H1 (cell line): ENCODE data around the gene RABEP2. TPM values are rescaled to one million over a fixed set of nuclear protein-coding genes. Genes with fewer than 3 reads are reported as not detected.
"Not testable (repeated sequence)": the region's sequence is repeated elsewhere in the genome, so short reads cannot be mapped to it uniquely, and the experiment has no call there.

Source experiments
- CTCF ChIA-PET: fragments of 300-600 bp; sonication (Branson Sonifier 250); formaldehyde crosslinking; loops from one replicate; lab custom pipeline; 2021; ENCODE audit not compliant: partially characterized antibody; lab: Charles Lee
- POLR2A ChIA-PET: fragments of 300-600 bp; sonication (Branson Sonifier 250); formaldehyde crosslinking; loops from one replicate; lab custom pipeline; 2021; ENCODE audit warnings: inconsistent platforms; ENCODE audit not compliant: partially characterized antibody; lab: Charles Lee
- DNase-seq, 2 experiments: peaks; one replicate each; pipeline versions ENCODE4 v3.0.0 to v3.0.0-alpha.2; 2010 to 2022; ENCODE audit warnings: low spot score in 2 of 2, low read depth in 1 of 2, mixed read lengths in 1 of 2
- FAIRE-seq: peaks from 2 replicates; lab custom pipeline; 2011; peaks lifted over from hg19 to GRCh38; lab: Jason Lieb, UNC
- H2AFZ ChIP-seq: 2 replicates; pipeline ENCODE4 v1.8.1; 2012; ENCODE audit warnings: low read length, inconsistent platforms
- H2AK5ac ChIP-seq: 2 replicates; pipeline ENCODE4 v1.6.1; 2013; ENCODE audit warnings: low read depth, low read length
- H2BK120ac ChIP-seq: replicated peaks from 2 replicates; pipeline ENCODE3; 2013; ENCODE audit warnings: low read depth, low read length, inconsistent platforms
- H2BK12ac ChIP-seq: 2 replicates; pipeline ENCODE4 v1.6.1; 2013; ENCODE audit warnings: low read depth, low read length
- H2BK15ac ChIP-seq: 2 replicates; pipeline ENCODE4 v1.6.1; 2013; ENCODE audit warnings: low read length
- H2BK20ac ChIP-seq: 2 replicates; pipeline ENCODE4 v1.6.1; 2013; ENCODE audit warnings: low read length
- H2BK5ac ChIP-seq: 2 replicates; pipeline ENCODE4 v1.6.1; 2013; ENCODE audit warnings: low read depth, low read length
- H3K14ac ChIP-seq: 2 replicates; pipeline ENCODE4 v1.6.1; 2013; ENCODE audit warnings: inconsistent platforms; ENCODE audit not compliant: insufficient read length
- H3K18ac ChIP-seq: 2 replicates; pipeline ENCODE4 v1.6.1; 2013; ENCODE audit warnings: low read length; ENCODE audit errors: extremely low read depth
- H3K23ac ChIP-seq: 2 replicates; pipeline ENCODE4 v1.6.1; 2013; ENCODE audit warnings: inconsistent platforms; ENCODE audit not compliant: insufficient read length
- H3K23me2 ChIP-seq: 2 replicates; pipeline ENCODE4 v1.6.1; 2013; ENCODE audit warnings: low read depth, low read length
- H3K27ac ChIP-seq: 2 replicates; pipeline ENCODE4 v1.6.1; 2011; ENCODE audit warnings: low read depth, low read length, inconsistent platforms
- H3K27me3 ChIP-seq, 4 experiments: replicated peaks in 1 of 4; 1 replicate in 1 of 4; 2 replicates in 3 of 4; pipeline versions ENCODE4 v1.6.1 to v1.8.1; 2011 to 2013; ENCODE audit warnings: low read length in 3 of 4, mild to moderate bottlenecking in 3 of 4, inconsistent platforms in 2 of 4, mixed read lengths in 2 of 4, moderate library complexity in 1 of 4; ENCODE audit not compliant: control insufficient read depth in 3 of 4, insufficient read depth in 3 of 4; ENCODE audit errors: extremely low read depth in 1 of 4
- H3K36me3 ChIP-seq, 4 experiments: 2 replicates each; pipeline versions ENCODE4 v1.6.1 to v1.8.1; 2011 to 2013; ENCODE audit warnings: mild to moderate bottlenecking in 4 of 4, low read length in 3 of 4, moderate library complexity in 2 of 4, control low read depth in 1 of 4, inconsistent platforms in 1 of 4; ENCODE audit not compliant: insufficient read depth in 4 of 4, control insufficient read depth in 2 of 4
- H3K4ac ChIP-seq: replicated peaks from 2 replicates; pipeline ENCODE3; 2013; ENCODE audit warnings: low read length, low read depth, mixed read lengths, inconsistent platforms; ENCODE audit not compliant: insufficient read length
- H3K4me1 ChIP-seq, 4 experiments: replicated peaks in 1 of 4; 1 replicate in 1 of 4; 2 replicates in 3 of 4; pipeline versions ENCODE4 v1.6.1 to v1.8.1; 2011 to 2013; ENCODE audit warnings: low read length in 3 of 4, inconsistent platforms in 2 of 4, mixed read lengths in 1 of 4; ENCODE audit not compliant: insufficient read depth in 4 of 4, control insufficient read depth in 3 of 4
- H3K4me2 ChIP-seq, 2 experiments: 2 replicates each; pipeline versions ENCODE4 v1.6.1 to v1.8.1; 2011 to 2013; ENCODE audit warnings: low read depth in 2 of 2, low read length in 2 of 2, control low read depth in 1 of 2, inconsistent platforms in 1 of 2, mild to moderate bottlenecking in 1 of 2; ENCODE audit not compliant: insufficient read depth in 1 of 2
- H3K4me3 ChIP-seq, 4 experiments: fragments of 200-600, 300-600 bp in 1 of 4; sonication (generic), shearing (Covaris generic), sonication (Bioruptor Twin) in 1 of 4; 2 replicates each; pipeline versions ENCODE4 v1.5.1 to v1.8.1; 2011 to 2016; ENCODE audit warnings: low read length in 4 of 4, low read depth in 3 of 4, control low read depth in 2 of 4, inconsistent platforms in 2 of 4, mild to moderate bottlenecking in 2 of 4, mixed read lengths in 1 of 4, moderate library complexity in 1 of 4; ENCODE audit not compliant: insufficient read depth in 2 of 4; ENCODE audit errors: extremely low read depth in 1 of 4
- H3K56ac ChIP-seq: replicated peaks from 2 replicates; pipeline ENCODE3; 2013; ENCODE audit warnings: low read depth, mild to moderate bottlenecking, mixed read lengths, low read length, inconsistent platforms; ENCODE audit not compliant: insufficient read length
- H3K79me1 ChIP-seq: 2 replicates; pipeline ENCODE4 v1.6.1; 2013; ENCODE audit warnings: low read depth, low read length, control low read depth
- H3K79me2 ChIP-seq, 2 experiments: 2 replicates each; pipeline versions ENCODE4 v1.6.1 to v1.8.1; 2012 to 2013; ENCODE audit warnings: low read length in 2 of 2, mild to moderate bottlenecking in 2 of 2, inconsistent platforms in 1 of 2; ENCODE audit not compliant: insufficient read depth in 2 of 2, control insufficient read depth in 1 of 2
- H3K9ac ChIP-seq, 4 experiments: replicated peaks in 1 of 4; 1 replicate in 1 of 4; 2 replicates in 3 of 4; pipeline versions ENCODE4 v1.6.1 to v1.8.1; 2011 to 2013; ENCODE audit warnings: low read depth in 3 of 4, low read length in 3 of 4, control low read depth in 2 of 4, mild to moderate bottlenecking in 2 of 4, moderate library complexity in 2 of 4, inconsistent platforms in 1 of 4; ENCODE audit errors: extremely low read depth in 1 of 4
- H3K9me3 ChIP-seq, 2 experiments: 2 replicates each; pipeline versions ENCODE4 v1.6.1 to v1.8.1; 2012 to 2013; ENCODE audit warnings: mild to moderate bottlenecking in 2 of 2, moderate library complexity in 2 of 2, control low read depth in 1 of 2, inconsistent platforms in 1 of 2, low read depth in 1 of 2, low read length in 1 of 2, mixed read lengths in 1 of 2; ENCODE audit not compliant: insufficient read depth in 2 of 2
- H4K20me1 ChIP-seq, 2 experiments: replicated peaks in 1 of 2; 2 replicates each; pipeline versions ENCODE3 to v1.8.1; 2011 to 2013; ENCODE audit warnings: inconsistent platforms in 2 of 2, low read length in 2 of 2, mild to moderate bottlenecking in 1 of 2; ENCODE audit not compliant: insufficient read depth in 2 of 2, control insufficient read depth in 1 of 2
- H4K5ac ChIP-seq: 2 replicates; pipeline ENCODE4 v1.6.1; 2013; ENCODE audit warnings: low read length, low read depth, mixed read lengths, inconsistent platforms; ENCODE audit not compliant: insufficient read length
- H4K8ac ChIP-seq: 2 replicates; pipeline ENCODE4 v1.8.0; 2013; ENCODE audit warnings: mild to moderate bottlenecking, moderate library complexity, low read length, inconsistent platforms; ENCODE audit not compliant: insufficient read depth; ENCODE audit errors: extremely low read depth
- H4K91ac ChIP-seq: replicated peaks from 2 replicates; pipeline ENCODE3; 2013; ENCODE audit warnings: low read length, mixed read lengths, inconsistent platforms; ENCODE audit not compliant: insufficient read length
- BCL11A ChIP-seq, 2 experiments: IDR thresholded peaks; one replicate each; pipeline ENCODE4 v1.6.1; 2011; ENCODE audit warnings: low read depth in 2 of 2, low read length in 2 of 2, mild to moderate bottlenecking in 2 of 2
- BRCA1 ChIP-seq: IDR thresholded peaks from 2 replicates; pipeline ENCODE4 v1.6.1; 2012; ENCODE audit warnings: low read depth, low read length, improper control_type of control experiment
- CHD2 ChIP-seq: IDR thresholded peaks from 2 replicates; pipeline ENCODE4 v1.6.1; 2012; ENCODE audit warnings: low read length, improper control_type of control experiment
- JUN ChIP-seq: IDR thresholded peaks from 2 replicates; pipeline ENCODE4 v1.6.1; 2011; ENCODE audit warnings: low read depth, mild to moderate bottlenecking, improper control_type of control experiment, low read length
- SP1 ChIP-seq: IDR thresholded peaks from 2 replicates; pipeline ENCODE4 v1.6.1; 2011; ENCODE audit warnings: low read depth, low read length
- WGBS, 2 experiments: shearing (Covaris generic) in 1 of 2; methylation state at CpG; one replicate each; pipeline versions ENCODE4 v1.1.6 to v1.1.7; 2013 to 2015; ENCODE audit warnings: low lambda C conversion rate in 2 of 2, mixed read lengths in 2 of 2, inconsistent platforms in 1 of 2, low coverage in 1 of 2, missing lambda C conversion rate in 1 of 2; ENCODE audit not compliant: insufficient replicate concordance in 2 of 2, insufficient coverage in 1 of 2, insufficient read length in 1 of 2; ENCODE audit errors: extremely low coverage in 1 of 2, missing lambda C conversion rate in 1 of 2; 5-methylcytosine and 5-hydroxymethylcytosine counted together
- polyA plus RNA-seq, 7 experiments: library from polyadenylated mRNA; depleted of rRNA in 3 of 7; stranded (reverse) in 5 of 7; unstranded in 2 of 7; fragments of >200 nt in 5 of 7; fragments of 200-250 nt in 2 of 7; gene quantifications; 1 replicate in 5 of 7; 2 replicates in 1 of 7; 4 replicates in 1 of 7; pipeline versions ENCODE4 v1.2.1 to v1.2.3, GENCODE V29; 2011 to 2013; ENCODE audit warnings: missing spikeins in 2 of 7, mixed read lengths in 2 of 7
- total RNA-seq: library from RNA; stranded (reverse); fragmentation: NEBNext Ultra II Directional; extraction: Animal tissue kit (Norgen Biotek cat#: 25700); gene quantifications from 2 replicates; pipeline ENCODE4 v1.2.1, GENCODE V29; 2021
- TF ChIP-seq, protein P1 (sequence below): IDR thresholded peaks from 2 replicates; pipeline ENCODE4 v1.6.1; 2012; ENCODE audit warnings: inconsistent platforms
- TF ChIP-seq, protein P2 (sequence below), 3 experiments: IDR thresholded peaks; 1 replicate in 2 of 3; 2 replicates in 1 of 3; pipeline versions ENCODE4 v1.5.1 to v1.6.1; 2011; ENCODE audit warnings: low read length in 3 of 3, mild to moderate bottlenecking in 3 of 3, inconsistent platforms in 2 of 3, low read depth in 1 of 3, moderate library complexity in 1 of 3; ENCODE audit not compliant: insufficient read depth in 1 of 3; ENCODE audit errors: control extremely low read depth in 1 of 3

The RABEP2 gene
- total and polyA plus RNA-seq, 2 of the 8 experiments (the other 6 are each of a cell fraction or from before 2014, with no cell fraction given) = 10.4 to 14.9 TPM

DNA sequence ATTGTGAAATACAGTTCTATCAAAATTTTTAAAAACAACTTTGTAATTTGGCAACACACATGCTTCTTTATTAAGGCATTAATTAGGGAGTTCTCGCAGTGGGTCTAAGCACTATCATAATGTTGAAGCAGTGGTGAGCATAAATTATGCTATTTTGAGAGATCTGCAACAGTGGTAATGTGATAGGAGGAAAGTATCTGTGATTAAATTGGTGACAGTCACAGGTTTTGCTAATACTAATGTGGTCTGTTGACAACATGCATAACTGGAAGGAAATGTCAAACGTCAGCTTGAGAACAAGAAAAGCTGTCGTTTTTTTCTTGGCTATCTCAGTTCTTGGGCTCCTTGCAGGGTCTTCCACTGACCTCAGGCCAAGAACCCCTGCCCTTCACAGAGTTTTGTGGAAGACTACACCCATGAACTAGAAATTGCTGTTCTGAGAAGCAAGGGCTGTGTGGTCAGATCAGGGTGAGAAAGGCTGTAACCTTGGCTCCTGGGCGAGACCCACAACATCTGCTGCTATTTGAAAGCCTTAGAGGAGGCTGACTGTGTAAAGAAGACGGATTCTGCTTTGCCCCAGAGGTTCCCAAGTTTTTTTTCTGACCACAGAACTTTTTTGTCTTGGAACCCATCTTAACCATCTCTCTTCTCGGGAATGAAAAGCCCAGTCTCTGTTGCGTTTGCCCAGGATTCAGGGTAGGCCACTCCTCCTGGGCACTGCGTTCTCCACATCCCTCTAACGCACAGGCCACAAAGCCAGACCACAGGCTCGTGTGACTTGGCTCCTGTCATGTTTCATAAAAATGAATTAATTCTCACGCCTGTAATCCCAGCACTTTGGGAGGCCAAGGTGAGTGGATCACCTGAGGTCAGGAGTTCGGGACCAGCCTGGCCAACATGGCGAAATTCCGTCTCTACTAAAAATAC, 32.8 kb downstream of the RABEP2 start (continued):
- TF ChIP-seq BRCA1 (no peak), JUN (no peak), CHD2 (no peak), SP1 (no peak), BCL11A (IDR thresholded peaks at IDR 0.05; ENCODE audit: low read depth in 2 of 2, low read length in 2 of 2) (no peak)
- TF ChIP-seq, protein P1, sequence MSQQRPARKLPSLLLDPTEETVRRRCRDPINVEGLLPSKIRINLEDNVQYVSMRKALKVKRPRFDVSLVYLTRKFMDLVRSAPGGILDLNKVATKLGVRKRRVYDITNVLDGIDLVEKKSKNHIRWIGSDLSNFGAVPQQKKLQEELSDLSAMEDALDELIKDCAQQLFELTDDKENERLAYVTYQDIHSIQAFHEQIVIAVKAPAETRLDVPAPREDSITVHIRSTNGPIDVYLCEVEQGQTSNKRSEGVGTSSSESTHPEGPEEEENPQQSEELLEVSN = no peak
- TF ChIP-seq, protein P2, sequence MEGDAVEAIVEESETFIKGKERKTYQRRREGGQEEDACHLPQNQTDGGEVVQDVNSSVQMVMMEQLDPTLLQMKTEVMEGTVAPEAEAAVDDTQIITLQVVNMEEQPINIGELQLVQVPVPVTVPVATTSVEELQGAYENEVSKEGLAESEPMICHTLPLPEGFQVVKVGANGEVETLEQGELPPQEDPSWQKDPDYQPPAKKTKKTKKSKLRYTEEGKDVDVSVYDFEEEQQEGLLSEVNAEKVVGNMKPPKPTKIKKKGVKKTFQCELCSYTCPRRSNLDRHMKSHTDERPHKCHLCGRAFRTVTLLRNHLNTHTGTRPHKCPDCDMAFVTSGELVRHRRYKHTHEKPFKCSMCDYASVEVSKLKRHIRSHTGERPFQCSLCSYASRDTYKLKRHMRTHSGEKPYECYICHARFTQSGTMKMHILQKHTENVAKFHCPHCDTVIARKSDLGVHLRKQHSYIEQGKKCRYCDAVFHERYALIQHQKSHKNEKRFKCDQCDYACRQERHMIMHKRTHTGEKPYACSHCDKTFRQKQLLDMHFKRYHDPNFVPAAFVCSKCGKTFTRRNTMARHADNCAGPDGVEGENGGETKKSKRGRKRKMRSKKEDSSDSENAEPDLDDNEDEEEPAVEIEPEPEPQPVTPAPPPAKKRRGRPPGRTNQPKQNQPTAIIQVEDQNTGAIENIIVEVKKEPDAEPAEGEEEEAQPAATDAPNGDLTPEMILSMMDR (IDR thresholded peaks at IDR 0.05; ENCODE audit: control extremely low read depth in 1 of 3, insufficient read depth in 1 of 3, low read depth in 1 of 3, low read length in 3 of 3) = no peak

DNA sequence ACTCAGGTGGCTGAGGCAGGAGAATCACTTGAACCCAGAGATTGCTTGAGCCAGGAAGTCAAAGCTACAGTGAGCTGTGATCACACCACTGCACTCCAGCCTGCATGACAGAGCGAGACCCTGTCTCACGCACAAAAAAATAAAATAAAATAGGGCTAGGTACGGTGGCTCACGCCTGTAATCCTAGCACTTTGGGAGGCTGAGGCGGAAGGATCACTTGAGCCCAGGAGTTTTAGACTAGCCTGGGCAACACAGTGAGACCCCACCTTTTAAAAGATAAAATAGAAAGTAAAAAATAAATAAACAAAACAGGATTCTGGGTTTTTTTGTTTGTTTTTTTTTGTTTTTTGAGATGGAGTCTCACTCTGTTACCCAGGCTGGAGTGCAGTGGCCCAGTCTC, 34.7 kb downstream of the RABEP2 start:
- CTCF ChIA-PET = interaction anchor here (1.2 kb wide), 1 partner anchor 53 kb away, joined by 5 read pairs; no protein-coding TSS in a partner anchor
- FAIRE-seq = not testable (repeated sequence)
- POLR2A ChIA-PET = interaction anchor here (0.9 to 2.0 kb wide), 4 partner anchors 9 to 31 kb away, joined by 3 to 7 read pairs (median 4); partner anchors contain the start of gene SH2B1

More for the DNA sequence above, 34.7 kb downstream of the RABEP2 start:
- not testable (repeated sequence) for H2BK120ac ChIP-seq, H3K4me3 ChIP-seq, H3K18ac ChIP-seq, H3K27ac ChIP-seq, H3K27me3 ChIP-seq, H2BK12ac ChIP-seq, H2BK5ac ChIP-seq, DNase-seq, H2BK20ac ChIP-seq, H4K5ac ChIP-seq, H3K9ac ChIP-seq, H3K23me2 ChIP-seq, H3K79me1 ChIP-seq, H3K14ac ChIP-seq, H3K4me2 ChIP-seq, H4K8ac ChIP-seq, H3K79me2 ChIP-seq, H3K36me3 ChIP-seq, H3K9me3 ChIP-seq, H2AK5ac ChIP-seq, H4K20me1 ChIP-seq, H3K4ac ChIP-seq, H3K4me1 ChIP-seq, H3K23ac ChIP-seq, H4K91ac ChIP-seq, H3K56ac ChIP-seq, H2AFZ ChIP-seq, H2BK15ac ChIP-seq
- WGBS, 2 experiments = 97% methylated on average over 5 of the region's 5 CpGs; no CpG with 5 or more reads in 1 of the 2 experiments
